KMS-11 (cell line): ENCODE data around the gene SPART.
"Not testable (repeated sequence)": the region's sequence is repeated elsewhere in the genome, so short reads cannot be mapped to it uniquely, and the experiment has no call there.

Source experiments
- H2AFZ ChIP-seq: fragments of 200-600 bp; sonication (generic); 2 replicates; pipeline ENCODE4 v1.6.1; 2016; ENCODE audit warnings: antibody characterized with exemption, mixed run types, low read depth
- H3K27ac ChIP-seq: fragments of 200-600 bp; sonication (generic); 2 replicates; pipeline ENCODE4 v1.6.1; 2016; ENCODE audit warnings: mild to moderate bottlenecking, mixed run types
- H3K27me3 ChIP-seq: fragments of 200-600 bp; sonication (generic); 2 replicates; pipeline ENCODE4 v1.6.1; 2017; ENCODE audit warnings: mild to moderate bottlenecking, low read depth, mixed run types, moderate library complexity; ENCODE audit not compliant: insufficient read depth
- H3K36me3 ChIP-seq: fragments of 200-600 bp; sonication (generic); 2 replicates; pipeline ENCODE4 v1.6.1; 2017; ENCODE audit warnings: mild to moderate bottlenecking, mixed run types; ENCODE audit not compliant: insufficient read depth
- H3K4me1 ChIP-seq: fragments of 200-600 bp; sonication (generic); 2 replicates; pipeline ENCODE4 v1.6.1; 2016; ENCODE audit warnings: mild to moderate bottlenecking, low read depth, mixed run types; ENCODE audit not compliant: poor library complexity, severe bottlenecking
- H3K4me2 ChIP-seq: fragments of 200-600 bp; sonication (generic); 2 replicates; pipeline ENCODE4 v1.7.0; 2016; ENCODE audit warnings: mild to moderate bottlenecking, mixed run types
- H3K4me3 ChIP-seq: fragments of 200-600 bp; sonication (generic); IDR thresholded peaks from 2 replicates; pipeline ENCODE4 v1.6.1; 2017; ENCODE audit warnings: low read depth, low read length, mixed read lengths; ENCODE audit not compliant: insufficient read depth
- H3K79me2 ChIP-seq: fragments of 200-600 bp; sonication (generic); 2 replicates; pipeline ENCODE4 v1.6.1; 2016; ENCODE audit warnings: low read depth, mixed run types; ENCODE audit not compliant: insufficient read depth
- H3K9ac ChIP-seq: fragments of 200-600 bp; sonication (generic); 2 replicates; pipeline ENCODE4 v1.6.1; 2016; ENCODE audit warnings: mild to moderate bottlenecking, mixed run types
- H4K20me1 ChIP-seq: fragments of 200-600 bp; sonication (generic); 2 replicates; pipeline ENCODE4 v1.6.1; 2016; ENCODE audit warnings: mild to moderate bottlenecking, mixed run types; ENCODE audit not compliant: insufficient read depth
- CTCF ChIP-seq: fragments of 200-600 bp; sonication (generic); conservative IDR thresholded peaks from 2 replicates; pipeline ENCODE4 v1.6.1; 2017; ENCODE audit warnings: low read depth, mild to moderate bottlenecking, antibody characterized with exemption, low read length, moderate library complexity, mixed read lengths

The SPART gene

GRCh38 chr13:36325912-36326311, 20.3 kb downstream of the SPART start:
- Histone ChIP-seq H3K9ac (no peak overlapping the region), H2AFZ (no peak overlapping the region), H4K20me1 (no peaks in the 10 kb centered on the region), H3K27me3 (no peaks in the 10 kb centered on the region), H3K4me1 (peaks cover 7% of the 10 kb centered on the region), H3K4me2 (no peak overlapping the region), H3K79me2 (no peaks in the 10 kb centered on the region), H3K36me3 (no peaks in the 10 kb centered on the region), H3K4me3 (no peak overlapping the region), H3K27ac (no peak overlapping the region)
- no peak for TF ChIP-seq CTCF

DNA sequence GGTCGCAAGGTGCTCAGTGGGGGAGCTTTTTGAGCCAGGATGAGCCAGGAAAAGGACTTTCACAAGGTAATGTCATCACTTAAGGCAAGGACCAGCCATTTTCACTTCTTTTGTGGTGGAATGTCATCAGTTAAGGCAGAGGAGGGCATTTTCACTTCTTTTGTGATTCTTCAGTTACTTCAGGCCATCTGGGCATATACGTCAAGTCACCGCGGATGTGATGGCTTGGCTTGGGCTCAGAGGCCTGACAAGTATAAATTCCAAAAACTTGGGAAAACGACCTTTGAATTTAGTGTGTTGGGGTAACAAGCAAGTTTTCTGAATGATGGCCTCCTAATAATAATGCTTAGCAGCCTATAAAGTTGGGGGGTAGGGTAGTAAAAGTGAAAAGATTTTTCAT, 21.3 kb downstream of the SPART start:
- not testable (repeated sequence) for H3K27ac ChIP-seq, H3K9ac ChIP-seq, H3K79me2 ChIP-seq, H3K27me3 ChIP-seq, H3K4me2 ChIP-seq, H4K20me1 ChIP-seq, H3K4me1 ChIP-seq, H3K36me3 ChIP-seq, H3K4me3 ChIP-seq, H2AFZ ChIP-seq

- Histone ChIP-seq H3K4me3 (no peak overlapping the region), H3K4me2 (no peak overlapping the region), H3K36me3 (no peaks in the 10 kb centered on the region), H3K79me2 (no peaks in the 10 kb centered on the region), H4K20me1 (no peaks in the 10 kb centered on the region), H3K4me1 (peaks cover 7% of the 10 kb centered on the region), H3K27me3 (no peaks in the 10 kb centered on the region), H3K27ac (no peak overlapping the region), H3K9ac (no peak overlapping the region), H2AFZ (no peak overlapping the region)
- no peak for TF ChIP-seq CTCF
These were observed 22.1 kb downstream of the SPART start for GRCh38 chr13:36323951-36324566.

GRCh38 chr13:36323408-36323807, 22.8 kb downstream of the SPART start:
- Histone ChIP-seq H3K4me2 (no peak overlapping the region), H3K36me3 (no peaks in the 10 kb centered on the region), H3K27me3 (no peaks in the 10 kb centered on the region), H3K4me3 (no peak overlapping the region), H3K4me1 (peaks cover 7% of the 10 kb centered on the region), H3K9ac (no peak overlapping the region), H2AFZ (no peak overlapping the region), H3K79me2 (no peaks in the 10 kb centered on the region), H3K27ac (no peak overlapping the region), H4K20me1 (no peaks in the 10 kb centered on the region)
- TF ChIP-seq CTCF, result no peak

DNA sequence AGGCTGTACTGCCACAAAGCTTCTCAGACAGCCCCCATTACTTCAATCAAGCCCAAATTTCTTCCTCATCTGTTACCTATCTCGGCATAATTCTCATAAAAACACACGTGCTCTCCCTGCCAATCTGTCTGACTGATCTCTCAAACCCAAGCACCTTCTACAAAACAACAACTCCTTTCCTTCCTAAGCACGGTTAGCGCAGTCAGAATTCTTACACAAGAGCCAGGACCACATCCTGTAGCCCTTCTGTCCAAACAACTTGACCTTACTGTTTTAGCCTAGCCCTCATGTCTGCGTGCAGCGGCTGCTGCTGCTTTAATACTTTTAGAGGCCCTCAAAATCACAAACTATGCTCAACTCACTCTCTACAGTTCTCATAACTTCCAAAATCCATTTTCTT, 26.4 kb downstream of the SPART start:
- H4K20me1 ChIP-seq, H3K27ac ChIP-seq, H3K27me3 ChIP-seq, H3K9ac ChIP-seq, H3K36me3 ChIP-seq, H3K4me3 ChIP-seq, H3K4me1 ChIP-seq, H2AFZ ChIP-seq, H3K79me2 ChIP-seq, H3K4me2 ChIP-seq: not testable (repeated sequence)
